ENCODE data around the gene SGSM1. TPM values are rescaled to one million over a fixed set of nuclear protein-coding genes. Genes with fewer than 3 reads are reported as not detected.
A peak's percentile ranks its signal among the peaks of the same experiment; 100 is the strongest.

SGSM1 gene
- total RNA-seq, 1 experiment from 2014 or later: 1.1 TPM

GRCh38 chr22:24953384-24954113 is 147.5 kb downstream of the SGSM1 start:
- DNase-seq: peak; percentile 82
- H3K36me3 ChIP-seq (replicated peaks; ENCODE audit: control insufficient read depth, insufficient read depth, low read length): no peaks in the 10 kb centered on the region
- no peaks in the 10 kb centered on the region; the same call in 1 of the 2 replicates for H3K27me3 ChIP-seq (ENCODE audit: control insufficient read depth, insufficient read depth, low read length)

GRCh38 chr22:24954114-24954463 is 148.1 kb downstream of the SGSM1 start:
- no peak for DNase-seq
- Histone ChIP-seq H3K27me3 (ENCODE audit: control insufficient read depth, insufficient read depth, low read length) (no peaks in the 10 kb centered on the region; the same call in 1 of the 2 replicates), H3K36me3 (replicated peaks; ENCODE audit: control insufficient read depth, insufficient read depth, low read length) (no peaks in the 10 kb centered on the region), H3K4me3 (ENCODE audit: insufficient read depth, low read depth, low read length) (peak overlapping the region; percentile 74)

More at GRCh38 chr22:24953384-24954113, 147.5 kb downstream of the SGSM1 start:
- peak overlapping the region; percentile 74 for H3K4me3 ChIP-seq (ENCODE audit: insufficient read depth, low read depth, low read length)

GRCh38 chr22:24954856-24955255 is 148.8 kb downstream of the SGSM1 start:
- no peaks in the 10 kb centered on the region; the same call in 1 of the 2 replicates for H3K27me3 ChIP-seq (ENCODE audit: control insufficient read depth, insufficient read depth, low read length)
- H3K36me3 ChIP-seq (replicated peaks; ENCODE audit: control insufficient read depth, insufficient read depth, low read length): no peaks in the 10 kb centered on the region
- no peak for DNase-seq
- no peak overlapping the region for H3K4me3 ChIP-seq (ENCODE audit: insufficient read depth, low read depth, low read length)

DNA sequence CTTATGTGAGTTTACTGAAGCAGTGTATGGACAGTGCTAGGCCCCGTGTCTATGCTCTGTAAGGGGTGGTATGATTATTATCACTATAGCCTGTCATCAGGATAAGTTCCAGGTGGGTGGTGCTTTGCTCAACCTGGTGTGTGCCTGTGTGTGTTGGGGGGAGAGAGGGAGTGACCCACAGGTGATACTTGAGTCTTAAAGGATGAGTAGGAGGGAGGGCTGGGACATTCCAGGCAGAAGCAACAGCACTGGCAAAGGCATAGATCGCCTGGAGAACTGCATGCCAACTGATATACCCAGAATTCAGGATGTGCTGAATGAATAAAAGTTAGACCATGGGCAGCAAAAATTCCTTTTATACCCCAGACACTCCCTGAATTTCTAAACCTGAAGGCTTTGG is 151.0 kb downstream of the SGSM1 start:
- no peaks in the 10 kb centered on the region; the same call in 1 of the 2 replicates for H3K27me3 ChIP-seq (ENCODE audit: control insufficient read depth, insufficient read depth, low read length)
- no peak overlapping the region for H3K4me3 ChIP-seq (ENCODE audit: insufficient read depth, low read depth, low read length)
- DNase-seq: no peak
- H3K36me3 ChIP-seq (replicated peaks; ENCODE audit: control insufficient read depth, insufficient read depth, low read length): no peaks in the 10 kb centered on the region

DNA sequence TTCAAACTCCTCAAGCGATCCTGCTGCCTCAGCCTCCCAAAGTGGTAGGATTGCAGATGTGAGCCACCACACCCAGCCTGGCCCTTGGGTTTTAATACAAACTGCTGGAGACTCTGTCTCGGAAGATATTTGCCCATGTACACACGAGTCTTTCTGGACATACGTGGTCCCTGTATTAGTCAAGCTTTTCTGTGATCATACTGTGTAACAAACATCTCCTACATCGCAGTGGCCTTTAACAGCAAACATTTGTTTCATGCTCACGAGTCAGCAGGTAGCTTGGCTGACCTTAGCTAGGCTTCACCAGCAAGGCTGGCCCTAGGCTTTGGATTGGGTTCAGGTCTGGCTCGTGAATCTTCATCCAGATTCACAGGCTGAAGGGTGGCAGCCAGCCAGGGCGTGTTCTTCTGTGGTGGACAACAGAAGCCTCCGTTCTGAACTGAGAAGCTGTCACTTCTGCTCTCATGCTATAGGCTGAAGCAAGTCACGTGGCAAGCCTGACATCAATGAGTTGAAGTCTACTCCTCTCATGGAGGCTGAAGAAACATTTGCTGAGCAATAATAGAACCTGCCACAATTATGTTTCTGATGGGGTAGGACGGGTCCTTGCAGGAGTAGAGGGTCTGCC is 155.3 kb downstream of the SGSM1 start:
- Histone ChIP-seq H3K4me3 (ENCODE audit: insufficient read depth, low read depth, low read length) (no peak overlapping the region), H3K27me3 (ENCODE audit: control insufficient read depth, insufficient read depth, low read length) (no peaks in the 10 kb centered on the region), H3K36me3 (replicated peaks; ENCODE audit: control insufficient read depth, insufficient read depth, low read length) (no peaks in the 10 kb centered on the region)
- DNase-seq: no peak

DNA sequence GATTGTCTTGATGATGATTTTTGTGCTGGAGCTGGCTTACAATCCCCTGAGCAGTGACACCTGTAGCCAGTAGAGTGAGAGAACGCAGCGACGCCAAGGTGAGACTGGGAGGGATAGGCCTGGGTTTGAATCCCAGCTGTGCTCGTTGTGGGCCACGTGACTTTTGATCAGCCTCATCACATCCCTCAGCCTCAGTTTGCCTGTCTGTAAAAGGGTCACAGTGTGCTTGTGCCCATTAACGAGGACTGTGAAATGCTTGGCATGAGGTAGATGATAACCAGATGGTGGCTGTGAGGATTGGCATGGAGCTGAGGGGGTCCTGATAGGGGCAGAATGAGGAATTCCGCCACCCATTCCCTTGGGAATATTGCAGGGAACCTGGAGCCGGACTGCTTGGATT is 156.1 kb downstream of the SGSM1 start:
- Histone ChIP-seq H3K36me3 (replicated peaks; ENCODE audit: control insufficient read depth, insufficient read depth, low read length) (no peaks in the 10 kb centered on the region), H3K4me3 (ENCODE audit: insufficient read depth, low read depth, low read length) (no peak overlapping the region), H3K27me3 (ENCODE audit: control insufficient read depth, insufficient read depth, low read length) (no peaks in the 10 kb centered on the region)
- no peak for DNase-seq

DNA sequence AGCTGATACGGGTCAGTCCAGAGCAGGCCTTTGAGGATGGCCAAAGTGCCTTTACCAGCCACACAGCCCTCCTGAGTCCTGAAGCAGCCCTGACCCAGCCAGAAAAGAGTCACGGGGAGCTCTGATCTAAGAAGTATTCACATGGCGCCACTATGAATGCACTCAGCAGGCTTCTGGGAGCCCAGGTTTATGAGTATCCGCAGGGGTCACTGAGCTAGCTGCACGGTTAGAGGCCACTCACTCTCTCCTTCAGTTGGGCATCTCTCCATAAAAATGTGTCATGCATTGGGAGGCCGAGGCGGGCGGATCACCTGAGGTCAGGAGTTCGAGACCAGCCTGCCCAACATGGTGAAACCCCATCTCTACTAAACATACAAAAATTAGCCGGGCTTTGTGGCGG is 156.8 kb downstream of the SGSM1 start:
- Histone ChIP-seq H3K36me3 (replicated peaks; ENCODE audit: control insufficient read depth, insufficient read depth, low read length) (no peaks in the 10 kb centered on the region), H3K27me3 (ENCODE audit: control insufficient read depth, insufficient read depth, low read length) (no peaks in the 10 kb centered on the region), H3K4me3 (ENCODE audit: insufficient read depth, low read depth, low read length) (no peak overlapping the region)
- no peak for DNase-seq

DNA sequence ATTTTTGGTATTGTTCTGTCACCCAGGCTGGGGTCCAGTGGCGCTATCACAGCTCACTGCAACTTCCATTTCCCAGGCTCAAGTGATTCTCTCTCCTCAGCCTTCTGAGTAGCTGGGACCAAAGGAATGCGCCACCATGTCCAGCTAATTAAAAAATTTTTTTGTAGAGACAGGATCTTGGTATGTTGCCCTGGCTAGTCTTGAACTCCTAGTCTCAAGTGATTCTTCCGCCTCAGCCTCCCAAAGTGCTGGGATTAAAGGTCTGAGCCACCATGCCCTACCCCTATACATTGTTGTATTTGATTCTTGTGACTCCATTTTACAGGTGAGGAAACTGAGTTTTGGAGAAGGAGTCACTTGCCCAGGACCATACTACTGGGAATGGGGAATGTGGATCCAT is 158.4 kb downstream of the SGSM1 start:
- no peak for DNase-seq
- H3K4me3 ChIP-seq (ENCODE audit: insufficient read depth, low read depth, low read length): no peak overlapping the region
- H3K27me3 ChIP-seq (ENCODE audit: control insufficient read depth, insufficient read depth, low read length): no peaks in the 10 kb centered on the region
- H3K36me3 ChIP-seq (replicated peaks; ENCODE audit: control insufficient read depth, insufficient read depth, low read length): no peaks in the 10 kb centered on the region

DNA sequence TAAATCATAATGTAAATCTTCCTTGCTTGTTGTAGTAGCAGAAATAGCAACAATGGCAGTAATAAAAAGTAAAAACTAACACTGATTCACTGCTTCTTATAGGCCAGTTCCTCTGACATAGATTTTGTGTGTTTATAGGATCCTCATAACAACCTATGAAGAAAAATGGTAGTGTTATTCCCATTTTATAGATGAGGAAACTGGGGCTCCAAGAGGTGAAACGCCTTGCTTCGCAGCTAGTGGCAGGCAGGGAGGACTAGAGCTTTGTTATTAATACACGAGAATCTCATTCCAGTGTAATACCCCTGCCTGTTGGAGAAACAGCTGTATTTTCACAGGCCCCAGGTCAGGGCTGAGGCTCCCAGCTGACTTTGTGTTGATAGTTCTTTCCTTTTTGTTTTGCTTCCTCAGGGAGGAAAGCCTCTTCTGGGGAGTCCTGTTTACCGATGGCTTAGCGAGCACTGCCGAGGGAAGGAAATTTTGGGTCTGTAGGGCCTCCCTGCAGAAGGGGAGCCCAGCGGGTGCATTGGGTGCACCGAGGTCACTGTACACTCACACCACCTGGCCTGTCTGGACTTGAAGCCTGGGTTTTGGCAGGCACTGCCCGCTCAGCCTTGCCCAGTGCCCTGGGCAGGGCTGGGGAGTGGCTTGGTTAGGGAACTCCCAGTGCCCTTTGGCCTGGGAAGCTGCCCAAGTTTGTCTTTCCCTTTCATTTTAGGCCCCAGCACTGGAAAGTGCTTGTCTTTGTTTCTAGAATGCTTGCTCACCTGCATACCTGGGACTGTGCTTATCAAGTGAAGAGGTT is 160.0 kb downstream of the SGSM1 start:
- no peaks in the 10 kb centered on the region for H3K36me3 ChIP-seq (replicated peaks; ENCODE audit: control insufficient read depth, insufficient read depth, low read length)
- no peak for DNase-seq
- H3K4me3 ChIP-seq (ENCODE audit: insufficient read depth, low read depth, low read length): no peak overlapping the region
- H3K27me3 ChIP-seq (ENCODE audit: control insufficient read depth, insufficient read depth, low read length): no peaks in the 10 kb centered on the region

DNA sequence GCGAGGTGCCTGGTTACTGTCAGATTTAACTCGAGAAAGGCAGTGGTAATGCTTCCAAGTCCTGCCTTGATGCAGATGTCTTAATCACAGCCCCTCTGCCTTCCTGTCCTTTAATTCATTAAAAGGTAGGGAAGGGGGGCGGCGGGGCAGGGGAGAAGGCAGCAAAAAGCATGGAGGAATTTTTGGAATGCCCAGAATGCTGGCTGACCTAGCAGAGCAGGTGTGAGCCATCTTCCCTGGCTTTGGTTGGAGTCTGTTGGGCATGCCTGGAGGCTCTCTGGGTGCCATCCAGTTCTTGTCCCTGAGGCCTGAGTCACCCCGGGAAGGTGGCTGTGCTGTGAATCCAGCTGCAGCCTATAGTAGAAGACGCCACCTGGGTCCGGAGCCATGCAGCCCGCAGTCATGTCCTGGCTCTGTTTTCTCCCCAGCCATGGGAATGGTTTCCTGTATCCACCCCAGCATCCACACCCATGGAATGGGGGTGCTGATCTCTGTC is 162.1 kb downstream of the SGSM1 start:
- no peaks in the 10 kb centered on the region for H3K27me3 ChIP-seq (ENCODE audit: control insufficient read depth, insufficient read depth, low read length)
- peak; percentile 76 for DNase-seq
- H3K4me3 ChIP-seq (ENCODE audit: insufficient read depth, low read depth, low read length): no peak overlapping the region

GRCh38 chr22:24969560-24970301 is 163.7 kb downstream of the SGSM1 start:
- Histone ChIP-seq H3K4me3 (ENCODE audit: insufficient read depth, low read depth, low read length) (no peak overlapping the region), H3K36me3 (replicated peaks; ENCODE audit: control insufficient read depth, insufficient read depth, low read length) (no peaks in the 10 kb centered on the region), H3K27me3 (ENCODE audit: control insufficient read depth, insufficient read depth, low read length) (no peaks in the 10 kb centered on the region)
- DNase-seq: no peak

More for the DNA sequence above, 162.1 kb downstream of the SGSM1 start:
- H3K36me3 ChIP-seq (replicated peaks; ENCODE audit: control insufficient read depth, insufficient read depth, low read length): no peaks in the 10 kb centered on the region

GRCh38 chr22:24972369-24972768 is 166.4 kb downstream of the SGSM1 start:
- DNase-seq: no peak
- Histone ChIP-seq H3K27me3 (ENCODE audit: control insufficient read depth, insufficient read depth, low read length) (no peaks in the 10 kb centered on the region), H3K4me3 (ENCODE audit: insufficient read depth, low read depth, low read length) (no peak overlapping the region), H3K36me3 (replicated peaks; ENCODE audit: control insufficient read depth, insufficient read depth, low read length) (no peaks in the 10 kb centered on the region)

GRCh38 chr22:24973872-24974271 is 167.9 kb downstream of the SGSM1 start:
- no peaks in the 10 kb centered on the region for H3K36me3 ChIP-seq (replicated peaks; ENCODE audit: control insufficient read depth, insufficient read depth, low read length)
- DNase-seq: no peak
- no peaks in the 10 kb centered on the region for H3K27me3 ChIP-seq (ENCODE audit: control insufficient read depth, insufficient read depth, low read length)
- H3K4me3 ChIP-seq (ENCODE audit: insufficient read depth, low read depth, low read length): no peak overlapping the region

DNA sequence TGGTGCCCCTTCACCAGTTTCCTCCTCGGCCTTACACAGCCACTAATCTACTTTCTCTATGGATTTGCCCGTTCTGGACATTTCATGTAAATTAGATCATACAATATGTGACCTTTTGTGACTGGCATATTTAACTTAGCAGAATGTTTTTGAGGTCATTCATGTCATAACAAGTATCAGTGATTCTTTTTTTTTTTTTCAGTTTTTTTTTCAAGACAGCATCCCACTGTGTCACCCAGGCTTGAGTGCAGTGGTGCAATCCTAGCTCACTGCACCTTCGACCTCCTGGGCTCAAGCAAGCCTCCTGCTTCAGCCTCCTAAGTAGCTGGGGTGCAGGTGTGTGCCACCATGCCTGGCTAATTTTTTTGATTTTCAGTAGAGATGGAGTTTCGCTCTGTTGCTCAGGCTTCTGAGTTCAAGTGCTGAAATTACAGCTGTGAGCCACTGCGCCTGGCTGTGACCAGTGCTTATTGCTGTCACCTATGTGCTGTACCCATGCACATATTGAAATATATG is 169.2 kb downstream of the SGSM1 start:
- Histone ChIP-seq H3K27me3 (ENCODE audit: control insufficient read depth, insufficient read depth, low read length) (no peaks in the 10 kb centered on the region), H3K36me3 (replicated peaks; ENCODE audit: control insufficient read depth, insufficient read depth, low read length) (no peaks in the 10 kb centered on the region), H3K4me3 (ENCODE audit: insufficient read depth, low read depth, low read length) (no peak overlapping the region)
- no peak for DNase-seq
